NOMO-1 (cell line): ENCODE data around the gene SPARC.
"Not testable (repeated sequence)": the region's sequence is repeated elsewhere in the genome, so short reads cannot be mapped to it uniquely, and the experiment has no call there.

ENCODE experiments used
- DNase-seq, 2 experiments: peaks; one replicate each; lab custom pipeline; 2025; ENCODE audit not compliant: unreplicated experiment in 2 of 2; lab: John Stamatoyannopoulos, UW

The SPARC gene

DNA sequence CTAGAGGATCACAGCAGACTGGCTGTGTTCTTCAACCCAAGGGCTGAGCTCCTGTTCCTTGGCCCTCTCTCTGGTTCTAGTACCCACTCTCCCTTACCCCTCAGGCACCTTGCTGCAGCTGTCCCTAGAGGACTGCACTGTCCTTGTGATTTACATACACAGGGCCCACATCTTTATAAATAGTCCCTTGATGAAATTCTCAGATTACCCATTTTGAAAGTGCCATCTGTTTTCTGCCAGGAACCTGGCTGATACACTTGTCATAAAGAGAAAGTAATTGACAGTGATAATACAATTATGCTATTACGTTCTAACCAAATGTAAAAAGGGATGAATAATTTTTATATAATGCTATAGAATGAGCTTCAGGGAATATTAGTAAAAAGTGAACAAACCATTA, 16.5 kb upstream of the SPARC start:
- no peak for DNase-seq

DNA sequence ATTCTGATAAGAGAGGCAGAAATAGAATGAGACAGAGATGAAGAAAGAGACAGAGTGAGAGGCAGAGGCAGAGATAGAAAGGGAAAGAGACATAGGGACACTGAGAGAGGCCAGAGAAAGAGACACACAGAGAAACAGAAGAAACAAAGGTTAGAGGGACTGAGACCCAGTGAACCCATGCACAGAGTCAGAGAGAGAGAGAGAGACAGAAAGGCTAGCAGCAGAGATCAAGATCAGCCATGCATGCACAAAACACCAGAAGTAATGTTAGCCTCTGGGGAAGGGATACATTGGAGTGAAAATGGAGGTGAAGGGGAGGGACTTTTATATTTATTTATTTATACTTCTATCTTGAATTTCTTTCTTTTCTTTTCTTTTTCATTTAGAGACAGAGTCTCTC, 14.1 kb upstream of the SPARC start:
- no peak for DNase-seq

DNA sequence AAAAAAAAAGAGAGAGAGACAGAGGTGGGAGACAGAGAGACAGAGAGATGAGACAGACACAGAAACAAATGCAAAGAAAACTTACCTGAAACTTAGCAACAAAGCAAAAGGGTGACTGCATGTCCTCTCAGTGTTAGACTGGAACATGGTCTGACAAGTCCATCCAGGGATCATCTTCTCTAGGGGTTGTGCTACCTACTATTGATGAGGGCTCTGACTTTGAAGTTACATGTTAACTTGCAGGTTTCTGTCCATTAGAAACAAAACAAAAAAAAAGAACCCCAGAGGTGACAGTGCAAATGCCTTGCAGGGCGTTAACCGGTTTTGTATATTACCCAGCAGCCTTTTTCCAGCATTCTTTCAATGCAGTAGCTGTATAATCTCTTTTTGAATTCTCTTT, 13.6 kb upstream of the SPARC start:
- no peak for DNase-seq

DNA sequence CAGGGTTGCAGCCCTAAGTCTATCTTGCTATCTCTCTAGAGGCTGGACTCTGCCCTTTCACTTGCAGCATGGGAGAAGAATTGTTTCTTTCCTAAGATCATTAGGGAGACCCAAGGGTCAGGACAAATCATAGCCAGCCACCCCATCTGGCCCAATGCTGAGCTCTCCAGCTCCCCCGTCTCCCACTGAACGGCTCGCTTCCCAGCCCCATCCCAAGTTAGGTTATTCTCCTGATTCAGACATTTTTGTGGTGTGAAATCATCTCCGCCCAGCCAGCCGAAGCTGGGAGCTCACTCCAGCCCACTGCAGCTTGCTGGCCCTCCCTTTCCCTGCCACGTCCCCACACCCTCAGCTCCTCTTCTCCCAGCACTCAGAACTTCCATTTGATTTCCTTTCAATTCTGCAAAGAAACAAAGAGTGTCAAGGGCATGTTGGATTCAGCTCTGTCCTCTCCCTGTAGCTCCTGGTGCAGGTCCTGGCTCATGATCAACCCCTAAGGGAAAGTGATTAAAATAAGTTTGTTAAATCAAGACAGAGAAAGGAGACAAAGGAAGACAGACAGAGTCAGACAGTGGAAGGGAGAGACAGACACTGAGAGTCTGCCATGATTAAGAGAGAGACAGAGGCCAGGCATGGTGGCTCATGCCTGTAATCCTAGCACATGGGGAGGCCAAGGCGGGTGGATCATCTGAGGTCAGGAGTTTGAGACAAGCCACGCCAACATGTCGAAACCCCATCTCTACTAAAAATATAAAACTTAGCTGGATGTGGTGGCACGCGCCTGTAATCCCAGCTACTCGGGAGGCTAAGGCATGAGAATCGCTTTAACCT, 12.6 kb upstream of the SPARC start:
- no peak for DNase-seq

DNA sequence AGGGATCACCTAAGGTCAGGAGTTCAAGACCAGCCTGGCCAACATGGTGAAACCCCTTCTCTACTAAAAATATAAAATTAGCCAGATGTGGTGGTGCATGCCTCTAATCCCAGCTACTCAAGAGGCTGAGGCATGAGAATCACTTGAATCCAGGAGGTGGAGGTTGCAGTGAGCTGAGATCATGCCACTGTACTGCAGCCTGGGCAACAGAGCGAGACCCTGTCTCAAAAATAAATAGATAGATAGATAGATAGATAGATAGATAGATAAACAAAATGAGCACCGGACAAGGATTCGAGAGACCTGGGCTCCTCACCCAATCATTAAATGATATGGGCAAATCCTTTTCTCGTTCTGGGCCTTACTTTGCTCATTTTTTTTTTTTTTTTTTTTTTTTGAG, 11.4 kb upstream of the SPARC start:
- not testable (repeated sequence) for DNase-seq

DNA sequence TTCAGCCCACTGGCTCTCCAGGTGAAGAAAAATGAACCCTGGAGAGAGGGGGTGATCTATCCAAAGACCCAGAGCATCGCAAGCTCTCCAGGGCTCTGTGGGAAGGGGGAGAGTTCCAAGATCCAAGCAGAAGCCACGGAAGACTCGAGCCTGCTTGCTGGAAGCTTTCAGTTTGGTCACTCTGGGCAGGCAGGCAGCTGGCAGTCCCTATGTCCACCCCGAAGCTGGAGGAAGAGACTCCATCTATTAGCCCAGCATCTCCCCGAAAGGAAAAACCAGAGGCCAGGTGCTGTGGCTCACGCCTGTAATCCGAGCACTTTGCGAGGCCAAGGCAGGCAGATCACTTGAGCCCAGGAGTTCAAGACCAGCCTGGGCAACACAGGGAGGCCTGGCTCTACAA, 10.7 kb upstream of the SPARC start:
- DNase-seq, result no peak

DNA sequence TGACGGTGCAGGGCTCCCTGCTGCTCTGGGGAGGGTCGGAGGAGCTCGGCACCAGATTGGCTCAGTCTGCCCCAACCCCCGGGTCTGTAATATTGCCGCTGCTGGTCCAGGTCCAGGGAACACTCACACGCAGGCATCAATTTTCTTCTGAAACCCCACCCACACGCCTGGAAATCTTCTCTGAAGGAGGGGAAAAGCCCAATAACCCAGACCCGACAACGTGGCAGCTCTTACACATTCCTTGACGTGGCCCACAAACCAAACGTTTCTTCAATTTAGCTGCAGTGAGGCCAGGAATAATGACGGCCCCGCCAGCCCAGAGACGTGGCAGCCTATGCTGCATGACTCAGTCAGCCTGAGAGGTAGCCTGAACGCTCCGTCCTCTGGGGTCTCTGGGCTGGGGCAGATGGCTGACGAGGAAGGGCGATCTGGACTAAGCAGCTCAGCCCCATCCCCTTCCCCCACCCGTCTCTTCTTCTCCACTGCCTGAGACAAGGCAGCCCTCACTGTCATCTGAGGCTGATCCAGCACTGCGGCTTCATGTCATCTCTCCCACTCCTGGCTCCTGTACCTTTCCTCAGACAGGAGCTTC, 9.9 kb upstream of the SPARC start:
- no peak for DNase-seq

DNA sequence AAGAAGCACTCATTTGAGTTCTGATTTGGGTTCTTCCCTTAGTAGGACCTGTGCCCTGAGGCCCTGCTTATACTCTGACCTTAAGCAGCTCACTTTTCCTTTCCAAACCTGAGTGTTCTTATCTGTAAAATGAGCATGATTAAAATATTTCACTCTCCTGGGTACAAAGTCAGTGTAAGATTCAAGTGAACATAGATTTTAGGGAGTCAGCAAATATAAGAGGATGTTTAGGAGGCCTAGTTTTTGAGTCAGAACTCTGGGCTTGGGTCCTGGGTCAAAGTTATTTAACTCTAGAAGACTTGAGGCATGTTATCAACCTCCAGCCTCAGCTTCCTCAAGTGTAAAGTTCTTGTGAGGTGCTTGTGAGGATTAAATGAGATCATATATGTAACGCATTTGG, 8.7 kb upstream of the SPARC start:
- no peak for DNase-seq

DNA sequence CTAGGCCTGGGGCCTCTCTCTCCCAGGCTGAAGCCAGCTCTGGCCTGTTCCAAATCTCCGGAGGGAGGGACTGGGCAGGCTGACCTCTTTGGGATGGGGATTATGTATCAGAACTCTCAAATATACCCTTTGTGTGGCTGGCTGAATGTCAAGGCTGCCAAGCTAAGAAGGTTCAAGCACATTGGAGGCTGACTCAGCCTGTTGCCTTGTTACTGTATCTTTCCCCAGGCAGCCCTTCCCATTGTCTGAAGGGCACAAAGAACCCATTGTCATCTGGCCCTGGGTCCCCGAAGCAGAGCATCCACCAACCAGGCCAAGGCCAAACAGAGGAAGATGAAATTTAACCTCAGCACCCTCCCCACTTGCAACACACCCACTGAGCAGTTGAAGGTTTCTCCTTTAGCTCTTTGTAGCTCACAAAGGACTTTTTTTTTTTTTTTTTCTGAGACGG, 7.3 kb upstream of the SPARC start:
- no peak for DNase-seq

DNA sequence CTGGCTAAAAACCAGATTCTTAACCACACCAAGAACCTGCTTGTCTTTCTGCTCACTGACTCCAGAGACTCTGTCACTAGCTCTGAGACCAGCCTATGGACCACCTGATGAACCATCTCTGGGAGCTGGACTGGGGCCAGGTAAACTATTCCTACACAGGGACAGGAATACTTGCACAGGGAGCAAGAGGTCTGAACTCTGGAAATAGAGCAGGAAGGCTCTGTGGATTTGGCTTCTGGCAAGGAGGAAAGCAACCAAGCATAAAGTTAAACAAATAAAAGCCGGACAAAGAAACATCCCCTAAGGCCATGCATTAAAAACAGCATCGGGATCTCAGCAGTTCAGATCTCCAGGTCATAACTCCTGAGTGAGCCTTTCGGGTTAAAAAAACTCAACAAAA, 5.6 kb upstream of the SPARC start:
- no peak for DNase-seq

DNA sequence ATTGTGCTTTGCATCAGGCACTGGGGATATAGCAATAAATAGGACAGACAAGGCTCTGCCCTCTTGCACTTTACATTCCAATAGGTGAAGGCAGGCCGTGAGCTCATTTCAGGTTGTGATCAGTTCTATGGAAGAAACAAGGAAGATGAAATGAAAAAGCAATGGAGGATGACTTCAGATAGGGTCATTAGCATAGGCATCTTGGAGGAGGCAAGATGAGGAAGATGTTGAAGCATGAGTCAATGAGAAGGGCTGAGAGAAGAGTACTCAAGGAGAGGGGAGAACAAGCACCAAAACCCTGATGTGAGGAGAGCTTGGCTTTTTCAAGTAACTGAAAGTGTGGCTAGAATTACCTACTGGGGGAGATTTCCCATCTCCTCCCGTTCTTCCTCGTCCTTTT, 5.0 kb upstream of the SPARC start:
- no peak for DNase-seq

DNA sequence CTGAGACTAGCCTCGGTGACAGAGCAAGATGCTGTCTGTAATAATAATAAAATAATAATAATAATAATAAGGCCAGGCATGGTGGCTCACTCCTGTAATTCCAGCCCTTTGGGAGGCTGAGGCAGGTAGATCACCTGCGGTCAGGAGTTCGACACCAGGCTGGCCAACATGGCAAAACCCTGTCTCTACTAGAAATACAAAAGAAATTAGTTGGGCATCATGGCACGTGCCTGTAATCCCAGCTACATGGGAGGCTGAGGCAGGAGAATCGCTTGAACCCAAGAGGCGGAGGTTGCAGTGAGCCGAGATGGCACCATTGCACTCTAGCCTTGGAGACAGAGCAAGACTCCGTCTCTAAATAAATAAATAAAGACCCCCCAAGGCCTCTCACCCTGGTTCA, 2.9 kb upstream of the SPARC start:
- not testable (repeated sequence) for DNase-seq

DNA sequence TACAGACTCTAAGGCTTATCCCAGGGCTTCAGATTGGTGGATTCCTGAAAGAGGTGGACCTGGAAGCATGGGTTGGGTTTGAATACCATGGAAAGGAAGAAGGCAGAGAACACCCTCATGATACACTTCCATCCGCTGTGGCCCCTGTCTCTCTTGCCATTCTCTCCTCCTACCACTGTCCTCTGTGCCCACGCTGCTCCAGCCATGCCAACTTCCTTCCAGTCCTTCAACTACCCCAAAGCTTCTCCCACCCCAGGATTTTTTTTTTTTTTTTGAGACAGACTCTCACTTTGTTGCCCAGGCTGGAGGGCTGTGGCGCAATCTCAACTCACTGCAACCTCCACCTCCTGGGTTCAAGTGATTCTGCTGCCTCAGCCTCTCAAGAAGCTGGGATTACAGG, 1.7 kb upstream of the SPARC start:
- no peak for DNase-seq

DNA sequence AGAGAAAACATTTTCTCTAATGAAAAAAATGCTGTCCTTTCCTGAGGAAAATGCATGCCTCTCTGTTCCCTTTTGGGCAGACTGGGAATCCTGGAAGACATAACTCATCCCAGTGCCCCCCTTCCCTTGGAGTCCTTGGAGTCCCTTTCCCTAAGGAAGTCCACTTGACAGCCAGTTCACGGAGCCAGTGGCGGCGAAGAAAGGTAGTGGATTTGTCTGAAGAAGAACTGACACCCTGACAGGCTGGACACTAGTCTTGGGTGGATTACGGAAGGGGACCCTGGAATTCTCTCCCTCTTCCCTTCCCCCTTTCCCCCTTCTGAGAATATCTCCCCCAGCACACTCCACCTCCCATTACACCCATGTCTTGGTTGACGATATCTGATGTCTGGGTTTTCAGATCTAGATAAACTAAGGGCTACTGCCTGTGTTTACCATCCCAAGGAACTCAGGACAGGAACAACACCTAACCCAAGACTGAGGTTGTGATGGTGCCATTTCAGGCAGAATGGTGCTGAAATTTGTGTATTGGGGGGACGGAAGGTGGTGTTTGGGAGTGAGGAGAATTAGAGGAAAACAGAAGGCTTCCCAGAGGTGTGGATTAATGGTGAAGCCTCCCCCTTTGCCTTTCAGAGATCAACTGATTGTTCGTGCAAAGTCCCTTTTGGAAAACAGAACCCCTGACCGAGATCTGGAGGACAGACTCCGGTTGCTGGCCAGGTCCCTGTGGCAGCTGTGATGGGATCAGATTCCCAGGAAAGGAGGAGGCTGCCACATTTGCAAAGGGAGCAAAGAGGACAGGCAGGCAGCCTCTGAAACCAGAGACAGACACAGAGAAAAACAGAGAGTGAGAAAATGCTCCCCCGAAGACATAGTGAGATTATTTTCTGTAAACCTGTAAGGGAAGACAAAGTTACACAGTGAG, 704 bp downstream of the SPARC start:
- DNase-seq, result no peak

DNA sequence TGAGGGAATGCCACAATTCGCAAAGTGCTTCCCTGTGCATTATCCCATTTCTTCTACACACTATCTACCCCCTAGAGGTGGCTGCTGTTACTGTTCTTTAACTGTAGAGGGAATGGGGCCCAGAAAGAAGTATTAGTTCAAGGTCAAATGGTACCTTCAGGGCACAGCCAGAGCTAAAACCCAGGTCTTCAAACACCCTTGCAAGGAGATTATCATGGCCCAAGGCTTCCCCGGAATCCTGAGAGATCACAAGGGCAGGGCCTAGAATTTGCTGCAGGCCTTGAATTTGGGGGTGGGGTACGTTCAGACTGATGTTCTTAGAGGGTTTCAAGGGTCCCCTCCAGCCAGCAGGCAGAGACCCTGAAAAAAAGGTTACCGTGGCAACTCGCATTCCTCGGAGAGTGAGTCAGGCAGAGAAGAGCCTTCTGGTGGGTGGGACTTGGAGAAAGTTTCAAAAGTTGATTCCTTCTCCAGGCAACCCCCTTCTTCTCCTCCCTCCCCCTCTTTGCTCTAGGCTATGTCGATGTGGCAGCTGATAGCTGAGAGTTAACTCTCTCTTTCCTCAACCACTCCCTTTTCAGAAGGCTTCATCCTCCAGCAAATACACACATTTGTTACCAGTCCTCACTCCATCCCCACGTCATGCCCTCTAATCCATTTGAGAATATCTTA, 1.9 kb downstream of the SPARC start:
- DNase-seq, result no peak

DNA sequence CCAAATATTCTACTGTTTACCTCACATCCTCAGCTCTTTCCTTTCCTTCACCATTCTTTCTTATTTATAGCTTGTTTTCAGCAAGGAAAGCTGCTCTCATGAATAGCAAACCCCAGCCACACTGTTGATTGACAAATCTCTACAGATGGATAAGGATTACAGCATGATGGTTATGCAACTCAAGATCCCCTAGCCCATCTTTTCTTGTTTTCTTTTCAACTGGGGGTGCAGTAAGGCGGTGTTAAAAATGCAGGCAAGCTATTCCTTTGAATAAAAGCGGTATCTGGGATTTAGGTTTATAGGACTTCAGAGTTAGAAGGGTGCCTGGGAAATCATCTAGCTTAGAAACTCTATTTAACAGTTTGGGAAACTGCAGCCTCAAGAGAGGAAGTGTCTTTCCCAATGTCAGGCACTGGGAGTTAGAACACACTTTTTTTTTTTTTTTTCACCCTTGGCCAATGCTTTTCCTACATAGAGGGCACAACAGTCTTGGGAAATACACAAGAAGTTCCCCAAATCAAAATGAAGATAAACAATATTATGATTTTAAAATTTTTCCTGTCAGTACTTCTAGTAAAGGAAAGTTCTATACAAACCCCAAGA, 2.6 kb downstream of the SPARC start:
- no peak for DNase-seq

DNA sequence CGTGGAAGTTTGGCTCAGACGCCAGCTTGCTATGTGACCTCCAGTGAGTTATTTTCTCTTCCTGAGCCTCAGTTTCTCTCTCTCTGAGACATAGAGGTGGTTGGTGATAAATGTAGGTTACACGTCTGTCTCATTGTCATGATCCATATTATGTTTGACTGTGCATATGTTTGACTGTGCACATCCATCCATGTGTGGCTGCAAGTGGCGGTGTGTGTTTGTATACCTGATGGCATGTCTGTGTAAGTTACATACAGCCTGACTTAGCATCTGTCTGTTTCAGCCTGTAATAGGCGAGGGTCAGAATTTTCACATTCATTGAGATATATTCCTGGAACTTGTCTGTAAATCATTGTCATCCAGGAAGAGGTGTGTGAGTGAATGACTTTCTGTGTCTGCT, 3.3 kb downstream of the SPARC start:
- no peak for DNase-seq

DNA sequence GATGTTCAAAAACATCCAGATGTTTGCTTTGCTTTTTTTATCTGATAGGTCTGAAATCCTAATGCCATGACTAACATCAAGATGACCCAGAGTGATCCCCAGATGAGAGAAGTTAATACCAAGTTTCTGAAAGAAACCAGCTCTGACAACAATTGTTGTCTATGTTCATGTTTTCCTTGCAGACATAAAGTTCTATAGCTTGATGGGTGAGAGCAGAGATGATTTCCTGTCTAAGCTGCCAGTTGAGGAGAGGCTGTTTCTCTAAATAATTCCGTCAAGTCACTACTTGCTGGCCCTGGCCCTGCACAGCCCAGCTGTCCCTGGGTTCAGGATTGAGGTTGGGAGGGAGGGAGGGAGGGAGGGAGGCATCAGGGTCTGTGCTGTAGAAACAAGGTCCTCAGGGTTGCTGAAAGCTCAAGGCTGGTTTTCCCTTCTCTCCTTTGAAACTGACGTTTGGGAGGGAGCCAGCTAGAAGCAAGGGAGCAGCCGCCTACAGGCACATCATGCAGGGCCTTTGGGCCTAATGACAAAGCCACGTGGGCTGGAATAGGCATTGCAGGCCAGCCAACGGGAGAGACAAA, 3.9 kb downstream of the SPARC start:
- DNase-seq, result no peak

DNA sequence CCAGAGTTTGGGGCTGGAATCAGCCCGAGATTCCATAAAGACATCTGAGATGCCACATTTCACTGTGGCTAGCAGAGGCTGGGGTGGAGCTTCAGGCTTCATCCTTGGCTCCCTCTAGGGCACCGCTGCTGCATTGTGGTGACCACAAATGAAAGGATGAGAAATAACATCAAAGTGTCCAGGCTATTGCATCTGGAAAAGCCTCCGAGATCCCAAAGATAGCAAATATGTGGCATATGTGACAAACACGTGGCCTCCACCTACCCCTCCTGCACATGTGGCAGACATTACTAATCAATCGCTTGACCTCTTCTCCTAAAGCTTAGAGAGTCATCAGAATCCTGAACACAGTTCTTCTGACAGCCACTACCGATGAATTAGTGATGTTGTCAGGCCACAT, 4.5 kb downstream of the SPARC start:
- no peak for DNase-seq

DNA sequence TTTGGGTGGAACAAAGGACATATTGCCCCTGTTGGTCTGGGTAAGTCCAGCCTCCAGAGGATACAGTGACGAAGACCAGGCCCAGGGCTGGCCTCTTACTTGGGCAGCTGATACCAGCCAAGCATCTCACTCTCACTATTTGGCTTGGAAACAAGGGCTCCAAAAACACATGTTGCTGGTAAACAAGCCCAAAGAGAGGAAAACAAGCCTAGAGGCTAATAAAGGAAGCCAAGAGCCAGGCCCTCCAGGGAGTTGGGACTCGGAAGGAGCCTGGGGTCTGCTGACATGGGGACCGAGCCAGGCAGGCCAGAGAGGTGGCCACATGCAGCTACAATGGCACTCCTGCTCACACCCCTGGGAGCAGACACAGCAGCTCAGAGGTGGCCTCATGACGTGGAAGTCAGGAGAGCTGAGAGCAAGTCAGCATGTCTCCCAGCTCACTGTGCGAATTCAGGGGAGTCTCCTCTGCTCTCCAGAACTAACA, 5.7 kb downstream of the SPARC start:
- DNase-seq, result no peak
